Lower lobe of right lung (tissue), 2 donors: ENCODE measurements around the gene COIL. TPM values are rescaled to one million over a fixed set of nuclear protein-coding genes. Genes with fewer than 3 reads are reported as not detected.
"Not testable (repeated sequence)": the region's sequence is repeated elsewhere in the genome, so short reads cannot be mapped to it uniquely, and the experiment has no call there.

ENCODE experiments used
- ATAC-seq, 2 donors: fragments of 200-7000 bp; cut with Tn5 transposase; one replicate each; pipeline ENCODE4 v1.9.1; 2020 to 2022; ENCODE audit warnings: mild to moderate bottlenecking in 2 of 2, moderate library complexity in 2 of 2
- DNase-seq: peaks from one replicate; pipeline ENCODE4 v3.0.0-alpha.2; 2020
- H3K27ac ChIP-seq: fragments of 200-600 bp; one replicate; pipeline ENCODE4 v1.8.0; 2022
- H3K27me3 ChIP-seq: fragments of 200-600 bp; one replicate; pipeline ENCODE4 v1.8.0; 2022; ENCODE audit warnings: low read depth
- H3K36me3 ChIP-seq: fragments of 200-600 bp; one replicate; pipeline ENCODE4 v1.8.0; 2022; ENCODE audit warnings: mild to moderate bottlenecking
- H3K4me1 ChIP-seq: fragments of 200-600 bp; one replicate; pipeline ENCODE4 v1.8.0; 2022
- H3K4me3 ChIP-seq: fragments of 200-600 bp; one replicate; pipeline ENCODE4 v1.8.0; 2022; ENCODE audit warnings: mild to moderate bottlenecking
- H3K9me3 ChIP-seq: fragments of 200-600 bp; one replicate; pipeline ENCODE4 v1.8.0; 2022
- CTCF ChIP-seq: fragments of 200-600 bp; IDR thresholded peaks from one replicate; pipeline ENCODE4 v1.8.0; 2022; ENCODE audit warnings: antibody characterized with exemption, mild to moderate bottlenecking
- intact Hi-C: fragments of 100-400 bp; cut with DNase I; formaldehyde crosslinking; loops from one replicate; pipeline ENCODE4 v1.11.0; 2022
- total RNA-seq: library from RNA; stranded (reverse); fragmentation: NEBNext Ultra II Directional; extraction: Animal tissue kit (Norgen Biotek cat#: 25700); gene quantifications from one replicate; pipeline ENCODE4 v1.2.1, GENCODE V29; 2021
- donor health status: DM: no; HTN: yes; CAD: no; lungs with severe emphysema.

The COIL gene
- total RNA-seq, 1 donor from 2014 or later: 12.4 TPM

GRCh38 chr17:56970974-56971373 lies 10.1 kb upstream of the COIL start:
- no peak overlapping the region for H3K27ac ChIP-seq
- no peaks in the 10 kb centered on the region for H3K9me3 ChIP-seq
- no peak overlapping the region for H3K4me3 ChIP-seq
- TF ChIP-seq CTCF: no peak
- no peak for DNase-seq
- ATAC-seq: no peak
- intact Hi-C loops: no loop called here
- no peaks in the 10 kb centered on the region for H3K27me3 ChIP-seq
- no peaks in the 10 kb centered on the region for H3K4me1 ChIP-seq
- no peaks in the 10 kb centered on the region for H3K36me3 ChIP-seq

- no peak overlapping the region for H3K27ac ChIP-seq
- TF ChIP-seq CTCF: no peak
- no peaks in the 10 kb centered on the region for H3K9me3 ChIP-seq
- H3K4me3 ChIP-seq: no peak overlapping the region
- no peaks in the 10 kb centered on the region for H3K4me1 ChIP-seq
- H3K27me3 ChIP-seq: no peaks in the 10 kb centered on the region
- ATAC-seq (no peak), DNase-seq (no peak)
- H3K36me3 ChIP-seq: no peaks in the 10 kb centered on the region
- intact Hi-C loops: no loop called here
Measured at GRCh38 chr17:56966338-56966737, 5.5 kb upstream of the COIL start.

- H3K27ac ChIP-seq, H3K9me3 ChIP-seq, intact Hi-C loops, H3K36me3 ChIP-seq, H3K27me3 ChIP-seq, ATAC-seq, H3K4me1 ChIP-seq, DNase-seq, H3K4me3 ChIP-seq: not testable (repeated sequence)
Measured at GRCh38 chr17:56965681-56966080, 4.8 kb upstream of the COIL start.

- DNase-seq, H3K4me3 ChIP-seq, H3K27ac ChIP-seq, ATAC-seq, H3K36me3 ChIP-seq, H3K9me3 ChIP-seq, intact Hi-C loops, H3K27me3 ChIP-seq, H3K4me1 ChIP-seq: not testable (repeated sequence)
Measured at GRCh38 chr17:56965241-56965640, 4.4 kb upstream of the COIL start.

- no peak for DNase-seq
- intact Hi-C loops: no loop called here
Measured at GRCh38 chr17:56956992-56957391, 3.9 kb downstream of the COIL start.

GRCh38 chr17:56949595-56949994 lies 11.3 kb downstream of the COIL start:
- Histone ChIP-seq H3K4me1 (no peaks in the 10 kb centered on the region), H3K4me3 (no peak overlapping the region), H3K36me3 (peaks cover 66% of the 10 kb centered on the region), H3K27me3 (no peaks in the 10 kb centered on the region), H3K9me3 (no peaks in the 10 kb centered on the region), H3K27ac (no peak overlapping the region)
- no peak for TF ChIP-seq CTCF
- DNase-seq: no peak
- ATAC-seq: no peak
- intact Hi-C loops: loop anchor here (10.0 kb wide), 1 partner anchor 125 kb away; no protein-coding TSS in a partner anchor

More at GRCh38 chr17:56956992-56957391, 3.9 kb downstream of the COIL start:
- no peak for TF ChIP-seq CTCF
- no peak overlapping the region for H3K4me3 ChIP-seq
- no peak overlapping the region for H3K27ac ChIP-seq
- H3K4me1 ChIP-seq: peaks cover 18% of the 10 kb centered on the region
- H3K27me3 ChIP-seq: no peaks in the 10 kb centered on the region
- peaks cover 15% of the 10 kb centered on the region for H3K36me3 ChIP-seq
- ATAC-seq: no peak
- no peaks in the 10 kb centered on the region for H3K9me3 ChIP-seq

- intact Hi-C loops: loop anchor here (10.0 kb wide), 1 partner anchor 124 kb away; no protein-coding TSS in a partner anchor
- TF ChIP-seq CTCF: no peak
Measured at GRCh38 chr17:56948491-56948890, 12.4 kb downstream of the COIL start.

More at GRCh38 chr17:56948491-56948890, 12.4 kb downstream of the COIL start:
- no peak for ATAC-seq
- Histone ChIP-seq H3K36me3 (peaks cover 70% of the 10 kb centered on the region), H3K9me3 (no peaks in the 10 kb centered on the region), H3K4me3 (no peak overlapping the region), H3K27me3 (no peaks in the 10 kb centered on the region), H3K4me1 (no peaks in the 10 kb centered on the region), H3K27ac (no peak overlapping the region)
- DNase-seq: no peak
